ENCODE measurements around the gene TICRR.
"Not testable (repeated sequence)": the region's sequence is repeated elsewhere in the genome, so short reads cannot be mapped to it uniquely, and the experiment has no call there.

DNA sequence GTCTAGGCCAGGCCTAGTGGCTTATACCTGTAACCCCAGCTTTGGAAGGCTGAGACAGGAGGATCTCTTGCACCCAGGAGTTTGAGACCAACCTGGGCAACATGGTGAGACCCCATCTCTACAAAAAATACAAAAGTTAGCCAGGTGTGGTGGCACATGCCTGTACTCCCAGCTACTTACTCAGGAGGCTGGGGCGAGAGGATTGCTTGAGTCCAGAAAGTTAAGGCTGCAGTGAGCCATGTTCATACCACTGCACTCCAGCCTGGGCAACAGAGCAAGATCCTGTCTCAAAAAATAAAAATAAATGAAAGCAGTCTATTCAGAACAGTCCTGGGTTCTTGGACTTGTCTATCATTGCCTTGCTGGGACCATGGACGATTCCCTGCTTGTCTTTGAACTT lies 5.5 kb downstream of the TICRR start:
- TF ChIP-seq, protein P1, sequence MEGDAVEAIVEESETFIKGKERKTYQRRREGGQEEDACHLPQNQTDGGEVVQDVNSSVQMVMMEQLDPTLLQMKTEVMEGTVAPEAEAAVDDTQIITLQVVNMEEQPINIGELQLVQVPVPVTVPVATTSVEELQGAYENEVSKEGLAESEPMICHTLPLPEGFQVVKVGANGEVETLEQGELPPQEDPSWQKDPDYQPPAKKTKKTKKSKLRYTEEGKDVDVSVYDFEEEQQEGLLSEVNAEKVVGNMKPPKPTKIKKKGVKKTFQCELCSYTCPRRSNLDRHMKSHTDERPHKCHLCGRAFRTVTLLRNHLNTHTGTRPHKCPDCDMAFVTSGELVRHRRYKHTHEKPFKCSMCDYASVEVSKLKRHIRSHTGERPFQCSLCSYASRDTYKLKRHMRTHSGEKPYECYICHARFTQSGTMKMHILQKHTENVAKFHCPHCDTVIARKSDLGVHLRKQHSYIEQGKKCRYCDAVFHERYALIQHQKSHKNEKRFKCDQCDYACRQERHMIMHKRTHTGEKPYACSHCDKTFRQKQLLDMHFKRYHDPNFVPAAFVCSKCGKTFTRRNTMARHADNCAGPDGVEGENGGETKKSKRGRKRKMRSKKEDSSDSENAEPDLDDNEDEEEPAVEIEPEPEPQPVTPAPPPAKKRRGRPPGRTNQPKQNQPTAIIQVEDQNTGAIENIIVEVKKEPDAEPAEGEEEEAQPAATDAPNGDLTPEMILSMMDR (IDR thresholded peaks at IDR 0.05) = not testable (repeated sequence)
- TF ChIP-seq EP300 (IDR thresholded peaks at IDR 0.05) = not testable (repeated sequence)

Data from upper lobe of left lung (tissue), 4 donors.